ENCODE results near the gene IER3. TPM values are rescaled to one million over a fixed set of nuclear protein-coding genes. Genes with fewer than 3 reads are reported as not detected.
A peak's percentile ranks its signal among the peaks of the same experiment; 100 is the strongest.
"Not testable (repeated sequence)": the region's sequence is repeated elsewhere in the genome, so short reads cannot be mapped to it uniquely, and the experiment has no call there.

The IER3 gene
- total RNA-seq, 2 donors from 2014 or later: 55.6 to 617 TPM

GRCh38 chr6:30727920-30728553, 16.3 kb downstream of the IER3 start:
- no peaks in the 10 kb centered on the region for H3K9me3 Mint-ChIP-seq
- peak overlapping the region; percentile 32 for H3K27ac Mint-ChIP-seq
- no peak for ATAC-seq (replicated peaks)
- H3K4me3 Mint-ChIP-seq: no peak overlapping the region
- peaks cover 100% of the 10 kb centered on the region for H3K36me3 Mint-ChIP-seq (ENCODE audit: low read depth)
- no peaks in the 10 kb centered on the region for H3K27me3 Mint-ChIP-seq
- peaks cover 39% of the 10 kb centered on the region for H3K4me1 Mint-ChIP-seq

DNA sequence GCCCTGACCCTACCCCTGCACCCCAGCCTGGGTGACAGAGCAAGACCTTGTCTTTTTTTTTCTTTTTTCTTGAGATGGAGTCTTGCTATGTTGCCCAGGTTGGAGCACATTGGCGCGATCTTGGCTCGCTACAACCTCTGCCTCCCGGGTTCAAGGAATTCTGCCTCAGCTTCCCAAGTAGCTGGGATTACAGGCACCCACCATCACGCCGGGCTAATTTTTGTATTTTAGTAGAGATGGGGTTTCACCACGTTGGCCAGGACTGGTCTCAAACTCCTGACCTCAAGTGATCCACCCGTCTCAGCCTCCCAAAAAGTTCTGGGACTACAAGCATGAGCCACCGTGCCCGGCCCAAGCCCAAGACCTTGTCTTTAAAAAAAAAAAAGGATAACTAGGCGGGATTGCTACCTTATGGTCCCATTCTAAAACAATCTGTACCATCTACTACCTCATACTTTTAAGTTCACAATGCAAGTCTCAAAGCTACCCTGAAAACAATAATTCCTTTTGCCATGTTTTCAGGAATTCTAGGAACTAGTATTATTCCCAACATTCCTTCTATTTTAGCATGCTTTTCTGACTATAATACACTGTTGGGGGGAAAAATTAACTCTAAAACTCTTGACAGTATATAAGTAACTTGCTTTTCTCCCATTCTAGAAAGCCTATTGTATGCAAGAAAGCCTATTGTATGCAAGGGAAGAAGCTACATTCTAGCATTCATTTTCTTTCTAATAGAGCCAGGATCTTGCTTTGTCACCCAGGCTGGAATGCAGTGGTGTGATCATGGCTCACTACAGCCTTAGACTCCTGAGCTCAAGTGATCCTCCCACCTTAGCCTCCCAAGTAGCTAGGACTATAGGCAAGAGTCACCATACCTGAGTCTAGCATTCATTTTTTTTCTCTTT, 17.6 kb downstream of the IER3 start:
- H3K36me3 Mint-ChIP-seq (ENCODE audit: low read depth): peaks cover 100% of the 10 kb centered on the region
- no peaks in the 10 kb centered on the region for H3K27me3 Mint-ChIP-seq
- H3K4me1 Mint-ChIP-seq: peaks cover 39% of the 10 kb centered on the region
- no peaks in the 10 kb centered on the region for H3K9me3 Mint-ChIP-seq
- H3K27ac Mint-ChIP-seq: no peak overlapping the region
- peak overlapping the region; percentile 27 for H3K4me3 Mint-ChIP-seq
- ATAC-seq (replicated peaks): no peak

- H3K36me3 Mint-ChIP-seq (ENCODE audit: low read depth): peaks cover 100% of the 10 kb centered on the region
- no peak for ATAC-seq (replicated peaks)
- peaks cover 37% of the 10 kb centered on the region for H3K4me1 Mint-ChIP-seq
- H3K27ac Mint-ChIP-seq: no peak overlapping the region
- no peaks in the 10 kb centered on the region for H3K27me3 Mint-ChIP-seq
- H3K4me3 Mint-ChIP-seq: peak overlapping the region; percentile 99
- H3K9me3 Mint-ChIP-seq: no peaks in the 10 kb centered on the region
Observed at GRCh38 chr6:30725713-30726505, 18.4 kb downstream of the IER3 start.

- peak overlapping the region; percentile 83 for H3K27ac Mint-ChIP-seq
- no peak for ATAC-seq (replicated peaks)
- no peaks in the 10 kb centered on the region for H3K9me3 Mint-ChIP-seq
- H3K4me1 Mint-ChIP-seq: peaks cover 30% of the 10 kb centered on the region
- H3K4me3 Mint-ChIP-seq: peak overlapping the region; percentile 99
- peaks cover 100% of the 10 kb centered on the region for H3K36me3 Mint-ChIP-seq (ENCODE audit: low read depth)
- no peaks in the 10 kb centered on the region for H3K27me3 Mint-ChIP-seq
Observed at GRCh38 chr6:30724906-30725667, 19.3 kb downstream of the IER3 start.

GRCh38 chr6:30723843-30724741, 20.3 kb downstream of the IER3 start:
- H3K27me3 Mint-ChIP-seq; ATAC-seq (replicated peaks); H3K9me3 Mint-ChIP-seq: not testable (repeated sequence)
- Mint-ChIP-seq H3K36me3 (ENCODE audit: low read depth) (peaks cover 96% of the 10 kb centered on the region), H3K4me1 (peaks cover 28% of the 10 kb centered on the region), H3K4me3 (peak overlapping the region; percentile 99), H3K27ac (peak overlapping the region; percentile 96)

GRCh38 chr6:30723159-30723842, 21.0 kb downstream of the IER3 start:
- Mint-ChIP-seq H3K4me3 (peak overlapping the region; percentile 99), H3K36me3 (ENCODE audit: low read depth) (peaks cover 88% of the 10 kb centered on the region), H3K27ac (peak overlapping the region; percentile 96), H3K4me1 (peaks cover 28% of the 10 kb centered on the region)
- not testable (repeated sequence) for ATAC-seq (replicated peaks); H3K9me3 Mint-ChIP-seq; H3K27me3 Mint-ChIP-seq

GRCh38 chr6:30722280-30723112, 21.9 kb downstream of the IER3 start:
- H3K4me3 Mint-ChIP-seq: peak overlapping the region; percentile 99
- peaks cover 82% of the 10 kb centered on the region for H3K36me3 Mint-ChIP-seq (ENCODE audit: low read depth)
- H3K27ac Mint-ChIP-seq: peak overlapping the region; percentile 96
- ATAC-seq (replicated peaks): no peak
- H3K4me1 Mint-ChIP-seq: peaks cover 31% of the 10 kb centered on the region
- H3K9me3 Mint-ChIP-seq: no peaks in the 10 kb centered on the region
- no peaks in the 10 kb centered on the region for H3K27me3 Mint-ChIP-seq

GRCh38 chr6:30722025-30722279, 22.4 kb downstream of the IER3 start:
- not testable (repeated sequence) for ATAC-seq (replicated peaks); H3K27me3 Mint-ChIP-seq; H3K9me3 Mint-ChIP-seq
- H3K4me1 Mint-ChIP-seq: peaks cover 35% of the 10 kb centered on the region
- peak overlapping the region; percentile 96 for H3K27ac Mint-ChIP-seq
- H3K36me3 Mint-ChIP-seq (ENCODE audit: low read depth): peaks cover 82% of the 10 kb centered on the region
- H3K4me3 Mint-ChIP-seq: peak overlapping the region; percentile 99

DNA sequence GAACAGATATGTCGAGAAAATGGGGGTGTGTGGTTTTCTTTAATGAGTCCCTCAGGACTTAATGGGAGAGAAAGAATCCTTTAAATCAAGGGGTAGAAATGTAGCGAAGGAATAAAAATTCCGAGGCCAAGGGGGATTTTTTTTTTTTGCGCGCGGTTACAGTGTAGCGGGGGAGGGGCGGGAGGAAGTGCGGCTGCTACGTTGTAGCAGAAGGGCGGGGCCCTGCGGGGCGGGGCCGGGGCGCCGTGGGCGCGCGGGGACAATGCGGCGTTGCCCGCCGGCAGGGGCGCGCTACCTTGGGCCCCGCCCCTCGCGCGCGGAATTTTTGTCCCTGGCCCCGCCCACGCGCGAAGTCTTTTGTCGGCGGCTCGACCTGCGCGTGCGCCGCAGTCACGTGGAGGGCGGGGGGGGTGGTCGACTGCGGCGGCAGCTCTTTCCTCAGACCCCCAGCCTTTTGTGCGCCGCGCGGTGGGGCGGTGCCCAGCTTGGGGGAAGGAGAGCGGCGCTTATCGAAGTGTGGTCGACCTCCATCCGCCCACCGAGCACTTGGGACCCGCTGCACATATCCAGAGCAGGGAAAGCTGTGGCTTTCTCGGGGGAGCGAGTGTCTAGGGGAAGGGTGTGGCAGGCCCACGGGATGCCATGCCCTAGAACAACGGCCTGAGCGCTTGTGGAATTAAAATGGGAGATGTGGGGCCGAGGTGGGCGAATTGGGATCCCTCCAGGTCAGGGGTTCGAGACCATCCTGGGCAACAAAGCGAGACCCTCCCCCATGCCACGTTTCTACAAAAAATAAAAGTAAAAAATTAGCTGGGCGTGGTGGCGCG, 22.9 kb downstream of the IER3 start:
- Mint-ChIP-seq H3K4me3 (peak overlapping the region; percentile 99), H3K36me3 (ENCODE audit: low read depth) (peaks cover 82% of the 10 kb centered on the region), H3K4me1 (peaks cover 41% of the 10 kb centered on the region), H3K27ac (peak overlapping the region; percentile 96), H3K9me3 (no peaks in the 10 kb centered on the region), H3K27me3 (no peaks in the 10 kb centered on the region)
- ATAC-seq (replicated peaks): peak; percentile 30

- Mint-ChIP-seq H3K36me3 (ENCODE audit: low read depth) (peaks cover 82% of the 10 kb centered on the region), H3K4me3 (peak overlapping the region; percentile 99), H3K27ac (peak overlapping the region; percentile 96), H3K27me3 (no peaks in the 10 kb centered on the region), H3K9me3 (no peaks in the 10 kb centered on the region), H3K4me1 (peaks cover 47% of the 10 kb centered on the region)
- ATAC-seq (replicated peaks): no peak
Observed at GRCh38 chr6:30720738-30721197, 23.6 kb downstream of the IER3 start.

- H3K4me1 Mint-ChIP-seq: peaks cover 48% of the 10 kb centered on the region
- no peaks in the 10 kb centered on the region for H3K27me3 Mint-ChIP-seq
- ATAC-seq (replicated peaks): peak; percentile 67
- peak within 1 kb of the TSS; percentile 96 for H3K27ac Mint-ChIP-seq
- no peaks in the 10 kb centered on the region for H3K9me3 Mint-ChIP-seq
- H3K36me3 Mint-ChIP-seq (ENCODE audit: low read depth): peaks cover 82% of the 10 kb centered on the region
- H3K4me3 Mint-ChIP-seq: peak within 1 kb of the TSS; percentile 99
Observed at GRCh38 chr6:30719791-30720737, 24.3 kb downstream of the IER3 start, which contains the start of gene TUBB. Gene TUBB (plus strand): TSS chr6:30720352. CDS start chr6:30720507, 155 bp downstream.
